T-helper 1 cell (primary cell): ENCODE results near the gene MYADM.
"Not testable (repeated sequence)": the region's sequence is repeated elsewhere in the genome, so short reads cannot be mapped to it uniquely, and the experiment has no call there.

Source experiments
- DNase-seq, 5 donors: peaks; one replicate each; pipeline ENCODE4 v3.0.0-alpha.2; 2012 to 2020
- total RNA-seq, 4 donors: gene quantifications; one replicate each; lab custom pipeline; 2026; lab: John Stamatoyannopoulos, UW

Gene MYADM
- 226 to 501 (median 371) reads per million in 4 donors for total RNA-seq

DNA sequence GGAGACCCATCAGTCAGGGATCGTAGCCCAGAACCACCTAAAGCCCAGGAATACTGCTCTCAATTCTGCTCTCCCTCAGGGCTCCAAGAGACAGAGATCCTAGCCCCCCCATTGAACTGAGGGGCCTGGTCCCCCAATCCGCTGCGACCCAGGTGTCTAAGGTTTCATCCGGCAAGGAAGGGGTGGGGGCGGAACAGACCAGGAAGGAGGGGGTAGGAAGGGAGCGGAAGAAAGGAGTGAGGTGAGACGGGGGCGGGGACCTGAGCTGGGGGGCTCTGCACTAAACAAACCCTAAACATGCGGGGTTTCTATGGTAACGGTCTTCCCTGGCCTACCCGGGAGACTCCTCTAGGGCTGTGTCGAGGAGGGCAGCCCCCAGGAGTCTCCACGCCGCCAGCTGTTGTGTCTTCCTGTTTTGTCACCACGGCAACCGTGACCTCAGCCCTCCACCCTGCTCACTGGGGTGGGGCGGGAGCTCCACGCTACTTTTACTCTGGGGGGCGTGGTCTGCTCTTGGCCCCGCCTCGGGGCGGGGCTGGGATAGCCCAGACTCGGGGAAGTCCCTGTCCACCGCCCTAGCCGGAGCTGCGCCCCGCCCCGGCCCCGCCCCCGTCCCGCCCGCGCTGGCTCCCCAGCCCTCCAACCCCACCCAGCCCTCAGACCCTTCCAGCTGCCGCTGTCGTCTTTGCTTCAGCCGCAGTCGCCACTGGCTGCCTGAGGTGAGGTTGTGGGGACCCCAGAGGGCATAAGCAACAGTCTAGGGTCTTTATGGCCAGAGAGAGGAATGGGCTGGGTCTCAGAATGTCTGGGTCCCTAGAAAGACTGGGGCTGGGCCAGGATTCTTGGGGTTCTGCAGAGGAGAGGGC, at the start of gene MYADM:
TSS of gene MYADM (plus strand) at position 659 of the 866 bp plus-strand sequence. CDS start 5,647 bp downstream, outside the sequence.
- peak; percentile 98 to 100 (median 99) for DNase-seq

- no peak for DNase-seq
Observed at GRCh38 chr19:53818756-53819155, 48.9 kb upstream of the MYADM start.

DNA sequence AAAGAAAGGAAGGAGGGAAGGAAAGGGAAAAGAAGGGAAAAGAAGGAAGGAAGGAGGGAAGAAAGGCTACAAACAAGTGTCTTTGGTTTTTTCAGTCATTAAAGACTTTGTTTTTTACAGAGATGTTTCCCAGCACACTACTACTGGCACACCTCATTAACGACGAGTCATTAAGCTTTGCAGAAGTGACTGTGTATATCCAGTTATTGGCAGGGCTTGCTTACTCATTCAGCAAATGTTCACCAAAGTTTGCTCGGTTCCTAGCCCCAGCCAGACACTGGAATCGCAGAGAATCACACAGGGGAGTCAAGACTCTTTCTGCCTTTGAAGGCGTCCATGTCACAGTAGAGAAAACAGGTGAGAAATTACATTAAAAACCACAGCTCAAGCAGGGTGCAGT, 47.8 kb upstream of the MYADM start:
- DNase-seq = no peak

GRCh38 chr19:53823380-53824120, 44.1 kb upstream of the MYADM start:
- no peak for DNase-seq

- DNase-seq = no peak
Observed at GRCh38 chr19:53824134-53824611, 43.5 kb upstream of the MYADM start, which contains the start of gene NLRP12. Gene NLRP12, minus strand, starts transcription at chr19:53824314. Its CDS starts 140 bp downstream, at chr19:53824174.

GRCh38 chr19:53826876-53827275, 40.8 kb upstream of the MYADM start:
- DNase-seq = no peak

DNA sequence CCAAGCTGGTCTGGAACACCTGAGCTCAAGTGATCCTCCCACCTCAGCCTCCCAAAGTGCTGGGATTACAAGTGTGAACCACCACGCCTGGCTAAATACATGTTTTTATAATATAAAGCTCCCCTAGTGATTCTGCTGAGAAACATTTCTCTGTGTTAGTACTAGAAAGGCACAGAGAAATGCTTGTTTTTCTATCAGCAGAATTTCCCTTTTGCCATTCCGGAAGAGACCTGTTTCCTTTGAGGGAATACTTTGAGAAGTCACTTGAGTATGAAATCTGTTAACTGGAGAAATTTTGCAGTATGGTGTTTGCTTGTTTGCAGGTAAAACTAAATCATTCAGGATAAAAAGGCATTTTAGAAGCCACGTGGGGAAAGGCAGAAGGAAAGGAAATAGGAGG, 39.2 kb upstream of the MYADM start:
- DNase-seq = no peak

DNA sequence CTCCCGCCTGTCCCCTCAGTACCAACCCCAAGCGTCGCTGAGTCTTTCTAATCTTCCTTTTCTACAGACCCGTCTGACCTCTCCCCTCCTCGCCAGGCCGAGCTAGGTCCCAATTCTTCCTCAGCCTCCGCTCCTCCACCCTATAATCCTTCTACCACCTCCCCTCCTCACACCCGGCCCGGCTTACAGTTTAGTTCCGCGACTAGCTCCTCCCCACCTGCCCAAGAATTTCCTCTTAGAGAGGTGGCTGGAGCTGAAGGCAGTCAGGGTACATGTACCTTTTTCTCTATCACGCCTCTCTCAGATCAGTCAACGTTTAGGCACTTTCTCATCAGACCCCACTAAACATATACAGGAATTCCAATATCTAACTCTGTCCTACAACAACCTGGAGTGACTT, 34.8 kb upstream of the MYADM start:
- DNase-seq = not testable (repeated sequence)

- not testable (repeated sequence) for DNase-seq
Observed at GRCh38 chr19:53838446-53838845, 29.2 kb upstream of the MYADM start.

DNA sequence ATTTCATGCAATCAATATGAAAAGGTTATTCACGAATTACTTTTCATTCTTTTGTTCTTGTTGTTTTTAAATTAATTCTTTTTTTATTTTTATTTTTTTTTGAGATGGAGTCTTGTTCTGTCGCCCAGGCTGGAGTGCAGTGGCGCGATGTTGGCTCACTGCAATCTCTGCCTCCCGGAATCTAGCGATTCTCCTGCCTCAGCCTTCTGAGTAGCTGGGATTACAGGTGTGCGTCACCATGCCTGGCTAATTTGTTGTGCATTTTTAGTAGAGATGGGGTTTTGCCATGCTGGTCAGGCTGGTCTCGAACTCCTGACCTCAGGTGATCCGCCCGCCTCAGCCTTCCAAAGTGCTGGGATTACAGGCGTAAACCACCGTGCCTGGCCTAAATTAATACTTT, 27.4 kb upstream of the MYADM start:
- not testable (repeated sequence) for DNase-seq

DNA sequence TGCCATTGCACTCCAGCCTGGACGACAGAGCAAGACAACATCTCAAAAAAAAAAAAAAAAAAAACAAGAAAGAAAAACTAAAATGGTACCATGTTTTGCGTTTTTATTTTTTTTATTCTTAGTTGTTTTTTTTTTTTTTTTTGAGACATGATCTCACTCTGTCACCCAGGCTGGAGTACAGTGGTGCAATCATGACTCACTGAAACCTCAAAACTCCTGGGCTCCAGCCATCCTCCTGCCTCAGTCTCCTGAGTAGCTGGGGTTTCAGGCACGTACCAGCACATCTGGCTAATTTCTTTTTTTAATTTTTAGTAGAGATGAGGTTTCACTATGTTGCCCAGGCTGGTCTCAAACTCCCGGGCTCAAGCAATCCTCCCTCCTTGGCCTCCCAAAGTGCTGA, 26.8 kb upstream of the MYADM start:
- DNase-seq = not testable (repeated sequence)

GRCh38 chr19:53844849-53845246, 22.8 kb upstream of the MYADM start:
- no peak for DNase-seq

- no peak for DNase-seq
Observed at GRCh38 chr19:53847555-53847954, 20.1 kb upstream of the MYADM start.

DNA sequence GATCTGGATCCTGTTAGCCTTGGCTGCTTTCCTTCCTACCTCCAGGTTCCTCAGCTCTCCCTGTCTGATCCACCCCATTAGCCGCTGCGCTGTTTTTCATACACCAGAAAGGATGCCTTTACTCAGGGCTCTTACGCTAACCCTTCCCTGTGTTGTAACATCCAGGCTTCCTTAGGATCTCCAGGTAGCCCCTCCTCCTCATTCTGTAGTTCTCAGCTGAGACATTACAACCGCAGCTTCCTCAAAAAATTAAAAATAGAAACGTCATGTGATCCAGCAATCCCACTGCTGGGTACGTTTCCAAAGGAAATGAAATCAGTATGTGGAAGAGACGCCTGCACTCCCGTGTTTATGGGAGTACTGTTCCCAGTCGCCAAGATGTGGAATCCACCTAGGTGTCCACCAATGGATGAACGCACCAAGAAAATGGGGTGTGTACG, 18.4 kb upstream of the MYADM start:
- DNase-seq = no peak

GRCh38 chr19:53853707-53854106, 14.0 kb upstream of the MYADM start:
- peak in 1 of 5 donors; percentile 50 for DNase-seq

DNA sequence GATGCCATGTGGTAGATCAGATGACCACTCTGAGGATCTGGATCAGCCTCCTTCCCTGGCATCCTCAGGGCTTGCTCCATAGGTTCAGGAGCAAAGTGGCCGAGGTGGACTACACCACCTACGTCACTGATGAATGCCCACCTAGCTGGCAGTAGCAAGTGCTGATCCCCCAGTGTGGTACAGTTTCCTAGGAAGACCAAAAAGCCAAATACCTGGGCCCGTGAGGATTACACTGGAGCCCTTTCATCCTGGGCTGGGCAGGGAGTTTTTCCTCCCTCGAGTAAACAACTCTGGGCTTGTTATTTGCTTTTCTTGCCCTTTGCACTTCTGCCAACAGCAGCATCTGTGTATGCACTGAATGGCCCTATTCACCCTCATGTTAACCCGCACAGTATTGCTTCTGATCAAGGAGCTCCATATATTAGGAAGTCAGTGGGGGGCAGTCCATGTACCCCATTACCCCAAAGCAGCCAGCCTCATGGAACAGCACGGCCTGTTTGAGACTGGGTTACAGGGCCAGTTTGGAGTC, 3.3 kb upstream of the MYADM start:
- DNase-seq = no peak

DNA sequence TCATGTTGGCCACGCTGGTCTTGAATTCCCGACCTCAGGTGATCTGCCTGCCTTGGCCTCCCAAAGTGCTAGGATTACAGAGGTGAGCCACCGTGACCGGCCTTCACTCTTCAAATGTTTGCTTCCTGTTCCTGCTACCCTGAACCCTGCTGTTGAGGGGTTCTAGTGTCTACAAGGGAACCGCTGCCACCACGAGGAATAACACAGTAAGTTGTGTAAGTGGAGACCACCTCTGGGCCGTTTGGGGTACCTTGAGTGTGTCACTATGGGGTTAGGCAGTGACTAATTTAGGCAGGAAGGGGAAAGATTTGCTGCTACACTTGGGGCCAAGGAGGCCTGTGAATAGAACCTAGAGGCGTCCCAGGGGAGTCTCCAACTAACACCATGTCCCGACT, 2.2 kb upstream of the MYADM start:
- no peak for DNase-seq

- DNase-seq = peak in 4 of 5 donors; percentile 31 to 73 (median 66)
Observed at GRCh38 chr19:53865918-53866864, 1.5 kb upstream of the MYADM start.

DNA sequence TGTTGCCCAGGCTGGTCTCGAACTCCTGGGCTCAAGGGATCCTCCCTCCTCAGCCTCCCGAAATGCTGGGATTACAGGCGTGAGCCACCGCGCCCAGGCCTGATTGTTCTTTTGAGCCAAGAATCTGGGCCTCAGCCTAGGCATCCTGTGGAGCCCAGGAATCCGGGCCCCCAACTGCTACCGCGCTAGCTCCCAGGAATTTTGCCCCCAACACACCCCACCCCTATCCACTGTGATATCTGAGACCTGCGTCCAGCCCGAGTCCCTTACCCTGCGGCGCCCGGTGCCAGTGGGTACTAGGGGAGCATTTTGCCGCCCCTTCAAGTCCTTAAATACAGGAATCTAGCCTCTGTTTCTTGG, 838 bp upstream of the MYADM start:
- no peak for DNase-seq

DNA sequence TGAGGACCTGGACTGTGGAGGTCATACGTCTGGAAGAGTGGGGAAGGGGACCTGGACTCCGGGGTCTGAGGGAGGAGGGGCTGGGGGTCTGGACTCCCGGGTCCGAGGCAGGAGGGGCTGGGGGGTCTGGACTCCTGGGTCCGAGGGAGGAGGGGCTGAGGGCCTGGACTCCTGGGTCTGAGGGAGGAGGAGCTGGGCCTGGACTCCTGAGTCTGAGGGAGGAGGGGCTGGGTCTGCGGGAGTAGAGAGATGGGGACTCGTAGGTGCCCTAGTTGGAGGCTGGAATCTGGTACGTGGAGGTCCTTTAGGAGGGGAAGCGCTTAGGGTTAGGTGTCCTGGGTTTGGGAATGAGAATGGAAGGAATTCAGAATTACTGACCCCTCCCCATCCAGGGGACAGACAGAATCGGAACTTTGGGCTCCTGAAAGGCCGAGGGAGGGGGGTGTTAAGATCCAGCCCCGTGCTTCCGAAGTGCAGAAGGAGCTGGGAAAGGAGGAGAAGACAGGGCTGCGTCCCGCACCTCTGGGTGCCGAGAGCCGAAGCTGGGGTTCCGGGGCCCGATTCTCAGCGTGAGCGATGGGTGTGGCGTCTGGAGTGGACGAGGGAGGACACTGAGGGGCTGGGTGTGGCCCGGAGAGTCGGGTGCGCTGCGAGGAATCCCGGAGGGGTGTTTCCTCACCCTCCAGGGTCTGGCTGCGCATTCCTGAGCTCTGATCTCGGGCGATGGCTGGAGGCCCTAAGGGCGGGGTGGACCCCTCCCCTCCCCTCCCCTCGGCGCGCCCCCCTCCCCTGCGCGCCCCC, 608 bp downstream of the MYADM start:
- peak; percentile 30 to 50 (median 47) for DNase-seq
